HG02588 (cell line): ENCODE results near the gene METTL17.
"Not testable (repeated sequence)": the region's sequence is repeated elsewhere in the genome, so short reads cannot be mapped to it uniquely, and the experiment has no call there.

Experiments used
- ATAC-seq: cut with Tn5 transposase; IDR thresholded peaks from one replicate; pipeline ENCODE4 v1.9.1; 2021; ENCODE audit warnings: mild to moderate bottlenecking, moderate library complexity; ENCODE audit not compliant: unreplicated experiment

The METTL17 gene

GRCh38 chr14:21023817-21024584, 34.2 kb downstream of the METTL17 start:
- ATAC-seq = no peak

- no peak for ATAC-seq
Measured at GRCh38 chr14:21024585-21025370, 35.0 kb downstream of the METTL17 start, which contains the start of gene NDRG2. NDRG2 (minus strand) TSS chr14:21025061; CDS start chr14:21023315, 1,746 bp downstream.

GRCh38 chr14:21025371-21026273, 35.8 kb downstream of the METTL17 start:
- ATAC-seq = no peak

- ATAC-seq = no peak
Measured at GRCh38 chr14:21026274-21026987, 36.7 kb downstream of the METTL17 start.

GRCh38 chr14:21026988-21027315, 37.2 kb downstream of the METTL17 start:
- no peak for ATAC-seq

- ATAC-seq = no peak
Measured at GRCh38 chr14:21029917-21030316, 40.1 kb downstream of the METTL17 start, which contains the start of gene TPPP2. TPPP2 (plus strand) TSS chr14:21030217; CDS start chr14:21030582, 365 bp downstream.

- no peak for ATAC-seq
Measured at GRCh38 chr14:21030531-21030930, 40.8 kb downstream of the METTL17 start.

GRCh38 chr14:21032326-21033132, 42.7 kb downstream of the METTL17 start:
- no peak for ATAC-seq

- no peak for ATAC-seq
Measured at GRCh38 chr14:21033133-21033698, 43.4 kb downstream of the METTL17 start.

- no peak for ATAC-seq
Measured at GRCh38 chr14:21034707-21035106, 44.9 kb downstream of the METTL17 start, which contains the start of gene RNASE13. RNASE13 (minus strand) TSS chr14:21034807; CDS start chr14:21034288, 519 bp downstream.

- no peak for ATAC-seq
Measured at GRCh38 chr14:21036751-21037150, 47.0 kb downstream of the METTL17 start.

- no peak for ATAC-seq
Measured at GRCh38 chr14:21037156-21037555, 47.4 kb downstream of the METTL17 start.

GRCh38 chr14:21038441-21039422, 49.0 kb downstream of the METTL17 start:
- ATAC-seq = no peak

GRCh38 chr14:21039585-21040369, 50.0 kb downstream of the METTL17 start:
- ATAC-seq = no peak

GRCh38 chr14:21040370-21040925, 50.7 kb downstream of the METTL17 start:
- ATAC-seq = no peak

GRCh38 chr14:21040941-21041340, 51.2 kb downstream of the METTL17 start:
- ATAC-seq = not testable (repeated sequence)
